ENCODE measurements around the gene SLC35B3.
A peak's percentile ranks its signal among the peaks of the same experiment; 100 is the strongest.
"Not testable (repeated sequence)": the region's sequence is repeated elsewhere in the genome, so short reads cannot be mapped to it uniquely, and the experiment has no call there.

Gene SLC35B3

DNA sequence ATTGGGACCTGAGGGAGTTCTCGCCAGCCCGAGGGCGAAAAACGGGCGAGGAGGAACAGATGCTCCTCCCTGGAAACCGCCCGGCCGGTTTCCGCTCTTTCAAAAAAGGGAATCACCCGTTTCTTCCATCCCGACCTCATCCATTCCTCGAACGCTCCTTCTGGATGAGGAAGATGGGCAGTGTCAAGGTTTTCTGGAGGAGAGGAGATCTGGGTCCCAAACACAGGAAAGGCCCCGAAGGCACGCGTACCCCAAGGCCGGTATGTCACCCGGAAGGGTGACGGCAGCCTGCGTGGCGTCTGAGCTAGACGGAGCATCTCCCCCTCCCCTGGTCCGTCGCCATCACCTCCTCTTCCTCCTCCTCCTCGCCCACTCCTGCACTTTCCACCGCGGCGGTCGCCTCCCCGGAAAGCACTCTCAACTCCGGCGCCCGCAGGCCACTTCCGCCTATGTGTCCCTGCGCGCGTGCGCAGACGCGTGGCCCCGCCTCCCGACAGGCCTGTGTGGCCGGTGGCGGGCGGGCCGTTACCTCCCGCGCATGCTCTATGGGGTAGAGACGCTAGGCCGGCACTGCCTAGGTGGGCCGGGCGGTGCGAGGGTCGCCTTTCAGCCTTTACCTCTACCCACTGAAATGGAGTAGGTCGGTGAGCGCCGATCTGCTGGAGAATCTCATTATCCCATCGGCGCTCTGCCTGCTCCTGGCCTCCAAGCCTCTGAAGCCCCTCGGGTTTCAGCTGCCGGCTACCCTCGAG lies at the start of gene SLC35B3:
Gene SLC35B3, minus strand, starts transcription at position 453 of the 752 bp plus-strand sequence.
- DNase-seq, result peak; percentile 62

DNA sequence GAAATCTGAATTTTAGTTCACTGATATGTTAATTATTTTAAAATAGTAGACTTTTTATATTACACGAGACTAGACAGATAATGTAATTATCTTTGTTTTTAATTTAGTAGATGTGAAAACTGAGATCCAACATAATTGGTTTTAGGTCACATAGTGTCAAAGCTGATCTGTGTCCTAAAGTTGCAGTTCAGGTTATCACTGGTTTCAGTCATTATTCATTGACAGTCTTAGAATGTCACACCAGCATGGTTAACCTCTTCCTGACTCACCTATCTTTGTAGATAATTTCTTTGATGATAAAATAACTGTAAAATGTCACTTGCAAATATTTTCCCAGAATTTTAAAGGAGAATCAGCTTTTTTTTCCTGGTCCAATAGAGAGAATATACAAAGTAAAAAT lies 48.3 kb upstream of the SLC35B3 start:
- no peak for DNase-seq

DNA sequence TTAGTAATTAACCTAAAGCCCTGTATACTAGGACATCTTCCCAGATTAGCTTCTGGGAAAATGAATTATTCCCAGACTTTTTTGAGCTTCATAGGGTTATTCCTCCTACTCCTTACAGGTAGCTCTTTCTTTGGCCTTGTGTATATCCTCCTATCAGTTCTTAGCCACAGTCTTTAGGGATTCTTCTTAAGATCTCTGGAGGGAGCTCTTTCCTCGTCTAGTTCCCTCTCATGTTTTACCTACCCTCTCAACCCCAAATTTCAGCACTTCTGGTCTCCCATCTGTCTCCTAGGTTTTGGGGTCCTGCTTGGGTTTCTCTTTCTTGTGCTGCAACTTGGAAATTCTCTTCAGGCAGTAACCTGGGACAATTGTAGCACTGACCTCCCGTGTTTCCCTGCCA lies 46.4 kb upstream of the SLC35B3 start:
- no peak for DNase-seq

DNA sequence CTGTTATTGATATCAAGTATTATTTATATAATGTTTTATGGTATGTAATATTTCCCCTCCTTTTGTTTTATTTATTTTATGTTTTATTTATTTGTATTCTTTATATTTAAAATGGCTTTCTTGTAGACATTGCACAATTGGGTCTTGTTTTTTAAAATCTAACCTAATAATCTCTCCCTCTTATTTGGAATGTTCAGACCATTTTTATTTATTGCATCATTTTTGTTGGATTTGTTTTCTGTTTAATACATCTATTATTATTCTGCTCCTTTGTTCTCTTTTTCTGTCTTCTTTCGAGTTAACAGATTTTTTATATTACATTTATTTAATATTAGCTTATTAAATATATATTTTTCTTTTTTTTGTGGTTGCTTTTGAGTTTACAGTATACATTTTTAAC lies 43.1 kb upstream of the SLC35B3 start:
- no peak for DNase-seq

DNA sequence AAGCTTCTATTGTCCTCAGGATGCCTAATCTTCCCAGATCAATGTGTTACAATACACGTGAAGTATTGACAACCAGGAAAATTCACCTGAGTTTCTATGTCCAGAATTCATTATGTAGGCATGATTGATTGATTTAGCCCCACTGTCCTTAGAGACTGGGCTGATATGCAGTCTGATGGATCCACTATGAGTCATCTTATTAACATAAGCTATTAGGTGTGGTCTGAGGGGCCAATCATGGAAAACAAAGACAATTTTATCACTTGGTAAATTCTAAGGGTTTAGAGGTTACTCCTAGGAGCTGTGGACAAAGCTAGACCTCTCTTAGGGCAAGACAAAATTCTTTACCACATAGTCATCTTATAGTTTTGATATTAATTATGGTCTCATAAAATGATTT lies 41.3 kb upstream of the SLC35B3 start:
- no peak for DNase-seq

DNA sequence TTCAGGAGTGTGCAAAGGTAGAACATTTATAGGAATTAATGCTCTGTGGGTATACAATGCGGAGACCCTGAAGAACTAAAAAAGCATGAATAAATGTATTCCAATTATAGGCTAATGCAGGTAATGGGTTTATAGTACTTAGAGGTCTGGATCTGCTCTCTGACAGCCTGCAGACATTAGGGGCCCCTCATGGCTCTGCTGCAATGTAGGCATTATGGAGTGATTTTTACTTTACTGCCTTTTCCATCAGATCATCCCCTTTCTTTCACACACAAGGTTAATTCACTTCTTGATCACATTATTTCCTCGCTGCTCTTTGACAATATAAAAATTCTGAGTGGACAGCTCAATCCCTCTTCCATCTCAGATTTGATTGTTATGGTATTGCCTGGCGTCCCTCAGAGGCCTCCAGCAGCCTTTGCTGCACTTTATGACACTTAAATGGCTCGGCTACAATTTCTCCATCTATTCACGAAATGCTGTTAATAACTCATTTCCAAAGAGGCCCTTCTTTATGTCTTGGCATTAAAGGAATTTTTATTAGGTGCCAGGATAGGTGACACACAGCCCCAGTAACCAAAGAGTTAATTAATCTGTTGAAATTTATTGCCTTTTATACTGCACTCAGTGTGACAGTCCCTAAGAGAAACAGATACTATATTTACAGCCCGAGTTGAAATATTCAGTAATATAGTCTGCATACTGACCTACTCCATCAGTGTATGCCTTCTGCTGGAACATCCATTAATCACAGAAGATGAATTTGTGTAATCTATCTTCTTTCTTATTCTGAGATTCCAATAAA lies 33.4 kb upstream of the SLC35B3 start:
- no peak for DNase-seq

DNA sequence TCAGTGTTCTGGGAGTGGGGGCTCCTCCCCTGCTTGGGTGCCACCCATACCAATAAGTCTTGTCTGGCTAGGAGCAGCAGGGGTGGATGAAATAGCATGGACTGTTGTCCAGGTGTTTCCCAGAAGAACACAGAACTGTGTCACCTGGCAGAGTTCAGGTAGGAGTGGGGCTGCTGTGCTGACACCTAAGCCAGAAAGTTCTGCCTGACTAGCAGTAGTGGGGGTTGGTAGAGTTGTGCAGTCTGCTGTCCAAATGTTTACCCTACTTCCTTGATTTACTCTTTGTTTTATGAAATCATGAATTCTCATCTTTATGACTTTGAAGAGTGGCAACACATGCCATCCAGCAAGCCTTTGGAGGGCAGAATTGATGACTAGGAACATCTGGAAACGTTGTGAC lies 27.3 kb upstream of the SLC35B3 start:
- no peak for DNase-seq

DNA sequence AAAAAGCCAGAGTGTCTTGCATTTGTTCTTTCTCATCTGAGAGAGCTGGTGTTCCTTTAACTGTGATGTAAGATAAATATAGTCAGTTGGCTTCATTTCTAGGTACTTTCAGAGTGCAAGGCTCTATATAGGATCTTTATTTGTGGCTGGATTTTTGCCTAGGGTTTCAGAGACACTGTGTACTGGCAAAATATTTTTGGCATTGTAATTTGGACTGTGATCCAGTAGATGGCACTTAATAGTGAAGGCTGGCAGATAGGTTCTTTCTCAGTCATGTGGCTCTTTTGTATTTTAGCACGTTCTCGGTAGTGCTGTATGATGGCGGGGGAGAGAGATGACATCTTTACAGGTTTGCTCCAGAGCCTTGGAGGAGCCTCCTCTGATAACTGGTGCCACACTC lies 26.8 kb upstream of the SLC35B3 start:
- DNase-seq, result no peak

DNA sequence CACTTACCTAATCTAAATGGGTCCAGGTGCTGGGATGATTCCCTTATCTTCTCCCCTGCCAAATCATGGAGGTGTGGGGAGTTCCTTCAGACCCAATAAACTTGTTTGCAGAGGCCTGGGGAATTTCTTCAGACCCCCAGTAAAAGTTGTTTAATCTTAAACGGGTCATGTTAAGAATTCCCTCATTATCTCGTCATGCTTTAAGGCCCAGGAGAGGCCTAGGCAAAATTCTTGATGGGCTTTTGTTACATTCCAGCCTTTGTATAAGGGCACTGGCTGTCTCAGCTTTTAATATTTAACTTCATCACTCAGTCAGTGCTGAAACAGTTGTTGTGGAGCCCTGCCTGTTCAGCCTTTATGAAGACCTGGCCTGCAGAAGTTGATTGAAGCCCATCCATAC lies 11.0 kb upstream of the SLC35B3 start:
- DNase-seq, result no peak

DNA sequence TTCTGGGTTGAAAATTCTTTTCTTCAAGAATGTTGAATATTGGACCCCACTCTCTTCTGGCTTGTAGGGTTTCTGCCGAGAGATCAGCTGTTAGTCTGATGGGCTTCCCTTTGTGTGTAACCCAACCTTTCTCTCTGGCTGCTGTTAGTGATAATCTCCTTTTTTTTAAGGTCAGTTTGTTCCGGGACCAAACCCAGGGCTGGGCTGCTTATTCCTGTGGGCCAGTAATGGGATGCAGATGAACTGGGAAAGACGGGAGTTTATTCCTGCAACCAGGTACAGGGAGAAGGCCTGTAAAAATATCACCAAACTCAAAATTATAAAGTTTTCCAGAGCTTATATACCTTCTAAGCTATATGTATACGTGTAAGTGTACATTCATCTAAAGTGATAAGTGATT lies 10.6 kb upstream of the SLC35B3 start:
- DNase-seq, result not testable (repeated sequence)

DNA sequence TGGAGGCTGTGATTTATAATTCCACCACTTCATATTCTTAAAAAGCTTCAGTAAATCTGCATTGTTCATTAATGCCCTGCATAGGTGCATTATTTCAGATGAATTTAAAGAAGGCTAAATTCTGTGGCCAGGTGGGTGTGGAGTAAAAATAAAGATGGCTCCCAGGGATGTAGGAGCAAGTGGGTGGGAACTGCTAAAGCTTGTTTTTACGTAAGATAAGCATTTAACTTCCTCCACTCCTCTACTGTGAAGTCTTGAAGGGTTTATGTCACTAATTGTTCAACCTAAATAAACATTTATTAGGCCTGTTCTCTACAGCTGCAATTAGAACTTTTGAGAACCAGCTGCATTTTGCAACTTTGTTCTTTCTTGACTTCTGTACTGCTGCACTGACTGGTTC lies 6.8 kb upstream of the SLC35B3 start:
- no peak for DNase-seq

DNA sequence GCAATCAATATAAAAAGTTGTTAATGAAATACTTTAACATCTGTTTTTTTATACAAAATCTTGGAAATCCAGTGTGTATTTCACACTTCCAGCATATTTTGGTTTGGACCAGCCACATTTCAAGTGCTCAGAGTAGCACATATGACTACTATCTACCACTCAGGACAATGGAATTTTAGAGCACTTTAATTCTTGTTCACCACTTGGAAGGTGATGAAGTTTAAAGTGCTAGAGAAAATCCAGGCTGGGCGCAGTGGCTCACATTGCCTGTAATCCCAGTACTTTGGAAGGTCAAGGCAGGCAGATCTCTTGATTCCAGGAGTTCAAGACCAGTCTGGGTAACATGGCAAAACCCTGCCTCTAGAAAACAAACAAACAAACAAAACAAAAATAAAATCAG lies 6.1 kb upstream of the SLC35B3 start:
- DNase-seq, result no peak

DNA sequence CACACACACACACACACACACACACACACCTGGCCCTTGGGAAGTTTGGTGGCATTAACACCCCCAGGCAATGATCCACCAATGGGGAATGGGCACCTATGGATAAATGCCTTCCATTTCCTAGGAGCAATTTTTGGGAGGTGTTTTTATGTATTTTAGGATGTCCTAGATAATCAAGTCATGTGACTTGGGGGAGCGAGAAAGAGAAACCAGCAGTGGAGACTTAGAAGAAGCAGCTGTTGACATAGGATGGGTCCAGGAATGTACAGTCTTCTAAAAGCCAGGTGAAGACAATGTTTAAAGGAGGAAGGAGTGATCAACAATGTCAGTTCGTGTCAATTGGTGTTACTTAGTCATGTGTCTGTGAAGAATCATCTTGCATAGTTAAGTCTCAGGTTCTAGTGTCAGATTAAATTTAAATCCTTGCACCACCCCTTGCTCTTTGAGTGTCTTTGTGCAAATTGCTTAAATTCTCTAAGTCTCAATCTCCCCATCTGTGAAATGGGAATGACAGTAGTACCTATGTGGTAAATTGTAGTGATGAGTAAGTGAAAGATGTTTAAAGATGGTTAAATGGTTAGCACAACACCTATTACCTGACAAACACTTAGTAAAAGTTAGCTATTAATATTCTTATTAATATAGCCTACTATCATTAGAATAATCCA lies 4.4 kb upstream of the SLC35B3 start:
- DNase-seq, result no peak

DNA sequence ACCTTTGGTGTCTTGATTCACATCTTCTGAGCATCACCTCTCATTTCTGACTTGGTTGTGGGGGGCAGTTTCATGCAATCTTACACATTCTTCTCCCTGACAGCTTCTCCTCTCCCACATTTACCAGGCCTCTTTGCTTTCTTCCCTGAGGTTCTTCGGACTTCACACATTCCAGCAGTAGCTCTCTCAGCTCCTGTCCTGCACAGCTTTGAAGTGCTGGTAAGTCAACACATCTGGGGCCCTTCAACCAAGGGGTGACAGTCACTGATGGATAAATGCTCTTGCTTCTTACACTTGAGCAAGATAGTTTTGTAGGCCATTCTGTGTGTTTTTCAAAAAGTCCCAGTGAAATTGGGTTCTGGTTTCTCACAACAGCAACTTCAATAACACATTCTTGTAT lies 2.5 kb upstream of the SLC35B3 start:
- DNase-seq, result no peak

DNA sequence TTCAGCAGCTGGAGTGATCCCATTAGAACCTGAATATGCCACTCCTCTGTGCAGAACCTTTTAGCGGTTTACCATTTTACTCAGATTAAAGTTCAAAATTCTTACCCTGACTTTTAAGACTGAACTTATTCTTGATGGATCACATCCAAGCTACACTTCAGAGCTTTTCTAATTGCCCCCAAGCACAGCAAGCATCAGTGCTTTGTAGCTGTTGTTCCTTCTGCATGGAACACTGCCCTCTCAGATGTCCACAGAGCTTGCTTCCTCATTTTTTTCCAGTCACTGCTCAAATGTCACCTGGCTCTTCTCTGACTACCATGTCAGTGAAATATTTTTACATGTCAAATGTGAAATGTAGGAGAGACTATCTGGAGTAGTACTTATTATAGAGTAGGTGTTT lies 1.6 kb upstream of the SLC35B3 start:
- DNase-seq, result no peak

DNA sequence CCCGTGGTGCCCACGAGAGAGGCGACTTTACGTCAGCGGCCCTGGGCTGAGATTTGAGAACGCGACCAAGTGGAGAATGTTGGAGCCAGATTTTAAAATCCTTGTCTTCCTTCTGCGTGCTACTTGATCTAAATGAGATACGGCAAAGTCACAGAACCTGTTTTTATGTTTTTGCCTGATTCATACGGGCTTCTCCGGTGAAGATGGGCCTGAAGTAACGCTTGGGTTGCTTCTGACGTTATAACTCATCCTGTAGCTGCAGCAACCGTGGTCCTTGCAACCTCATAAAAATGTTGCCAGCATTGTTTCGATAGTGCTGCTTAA lies 462 bp upstream of the SLC35B3 start:
- DNase-seq, result no peak

DNA sequence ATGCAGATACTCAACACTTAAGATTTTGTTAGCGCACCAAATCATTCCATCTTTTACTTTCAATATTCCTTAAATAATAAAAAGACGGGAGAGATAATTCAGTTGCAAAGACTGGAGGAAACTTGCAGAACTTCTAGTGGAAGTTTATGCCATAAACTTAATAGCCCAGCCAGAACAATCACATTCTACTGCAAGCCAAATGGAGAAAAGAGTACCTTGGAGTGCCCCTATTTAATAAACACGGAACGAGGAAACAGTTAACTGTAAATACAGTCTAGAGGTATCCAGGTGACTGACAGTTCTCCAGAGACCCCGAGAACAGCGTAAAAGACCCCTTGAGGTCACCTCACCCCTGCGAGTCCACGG lies 635 bp downstream of the SLC35B3 start:
- DNase-seq, result no peak

DNA sequence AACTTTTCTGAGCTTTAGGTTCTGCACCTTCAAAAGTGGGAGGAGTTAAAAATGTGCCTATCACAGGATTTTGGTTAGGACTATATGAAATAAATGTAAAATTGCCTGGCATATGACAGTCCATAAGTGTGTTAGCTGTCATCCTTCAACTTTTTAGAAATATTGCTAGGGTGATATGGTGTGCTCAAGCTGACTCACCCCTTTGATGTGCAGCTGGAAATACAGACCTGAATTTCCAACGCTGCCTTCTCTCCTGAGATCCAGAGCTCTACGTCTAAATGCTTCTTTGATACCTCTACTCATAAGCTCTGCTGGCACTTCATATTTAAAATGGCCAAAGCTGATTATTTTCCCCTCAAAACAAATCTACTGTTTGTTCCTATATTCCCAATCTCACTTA lies 2.7 kb downstream of the SLC35B3 start:
- DNase-seq, result no peak

DNA sequence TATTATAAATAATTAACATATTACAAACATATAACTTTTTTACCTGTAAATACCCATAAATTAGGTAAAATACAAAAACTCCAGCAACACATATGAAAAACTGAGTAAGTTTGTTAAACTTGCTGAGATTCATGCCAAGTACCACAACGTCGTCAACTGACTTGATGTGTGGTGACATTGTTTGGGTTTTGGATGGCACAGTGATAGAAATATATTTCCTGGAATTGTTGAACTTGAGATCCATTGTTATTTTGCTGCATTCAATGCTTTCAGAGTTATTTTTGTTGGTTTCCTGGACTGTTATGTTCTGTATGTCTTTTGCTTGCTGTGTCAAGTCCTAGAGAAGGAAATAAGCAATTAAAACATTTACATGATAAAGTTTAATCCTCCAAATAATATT lies 5.5 kb downstream of the SLC35B3 start:
- DNase-seq, result no peak

DNA sequence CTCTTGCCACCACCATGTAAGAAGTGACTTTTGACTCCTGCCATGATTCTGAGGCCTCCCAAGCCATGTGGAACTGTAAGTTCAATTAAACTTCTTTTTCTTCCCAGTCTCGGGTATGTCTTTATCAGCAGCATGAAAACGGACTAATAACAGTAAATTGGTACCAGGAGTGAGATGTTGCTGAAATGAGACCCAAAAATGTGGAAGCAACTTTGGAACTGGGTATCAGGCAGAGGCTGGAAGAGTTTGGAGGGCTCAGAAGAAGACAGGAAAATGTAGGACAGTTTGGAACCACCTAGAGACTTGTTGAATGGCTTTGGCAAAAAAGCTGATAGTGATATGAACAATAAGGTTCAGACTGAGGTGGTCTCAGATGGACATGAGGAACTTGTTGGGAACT lies 8.8 kb downstream of the SLC35B3 start:
- DNase-seq, result not testable (repeated sequence)

DNA sequence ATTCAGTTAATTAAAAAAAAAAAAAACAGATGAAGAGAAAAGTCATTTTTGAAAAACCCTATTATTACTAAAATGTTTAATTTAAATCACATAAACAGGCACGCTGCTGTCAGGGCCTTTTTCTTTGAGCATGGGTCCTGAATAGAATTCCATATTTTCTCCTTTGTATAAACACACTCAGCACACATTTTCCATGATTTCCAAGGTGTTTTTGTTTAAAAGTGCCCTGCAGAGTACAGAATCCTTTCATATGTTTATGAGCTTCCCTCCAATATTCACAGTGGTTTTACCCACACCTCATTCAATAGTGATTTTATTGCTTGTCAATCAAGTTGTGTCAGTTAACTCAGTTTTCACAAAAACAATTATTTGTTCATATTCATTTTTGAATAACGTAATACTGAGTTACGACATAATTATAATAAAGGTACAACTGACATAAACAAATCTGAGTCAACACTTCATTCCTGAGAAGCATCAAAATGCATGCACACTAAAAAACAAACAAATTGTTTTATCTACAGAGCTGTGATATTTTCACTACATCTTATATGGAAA lies 15.2 kb downstream of the SLC35B3 start:
- DNase-seq, result no peak

DNA sequence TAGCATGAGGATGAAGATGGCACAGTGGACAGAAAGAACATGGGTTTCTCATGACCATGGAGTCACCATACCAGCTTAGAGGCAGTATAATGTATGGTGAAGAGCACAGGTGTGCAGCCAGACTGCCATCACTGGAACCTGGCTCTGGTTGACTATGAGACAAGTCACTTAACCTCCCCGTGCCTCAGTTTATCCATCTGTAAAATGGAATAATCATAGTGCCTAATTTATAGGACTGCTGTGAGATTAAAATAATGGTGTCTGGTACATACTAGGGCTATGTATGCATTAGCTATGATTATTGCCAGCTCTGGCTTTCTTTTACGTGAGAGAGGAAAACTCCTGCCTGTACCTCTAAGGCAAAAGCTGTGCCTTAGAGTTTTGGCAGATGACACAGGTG lies 19.4 kb downstream of the SLC35B3 start:
- no peak for DNase-seq

DNA sequence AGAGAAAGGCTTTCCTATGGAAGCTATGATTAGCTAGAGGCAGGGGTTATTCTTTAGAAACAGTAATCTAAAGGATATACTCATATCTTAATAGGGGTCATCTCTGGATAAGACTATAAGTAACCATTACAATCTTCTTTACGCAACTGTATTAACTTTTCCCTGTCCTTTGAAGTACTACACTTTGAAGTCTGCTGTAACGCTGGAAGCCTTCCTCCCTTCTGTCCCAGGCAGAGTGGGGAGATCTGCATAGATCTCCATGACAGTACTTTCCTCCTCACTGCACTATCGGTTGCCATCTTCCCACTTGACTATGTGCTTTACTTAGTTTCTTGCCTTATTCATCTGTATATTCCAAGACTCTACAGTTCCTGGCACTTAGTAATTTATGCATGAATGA lies 20.1 kb downstream of the SLC35B3 start:
- no peak for DNase-seq

DNA sequence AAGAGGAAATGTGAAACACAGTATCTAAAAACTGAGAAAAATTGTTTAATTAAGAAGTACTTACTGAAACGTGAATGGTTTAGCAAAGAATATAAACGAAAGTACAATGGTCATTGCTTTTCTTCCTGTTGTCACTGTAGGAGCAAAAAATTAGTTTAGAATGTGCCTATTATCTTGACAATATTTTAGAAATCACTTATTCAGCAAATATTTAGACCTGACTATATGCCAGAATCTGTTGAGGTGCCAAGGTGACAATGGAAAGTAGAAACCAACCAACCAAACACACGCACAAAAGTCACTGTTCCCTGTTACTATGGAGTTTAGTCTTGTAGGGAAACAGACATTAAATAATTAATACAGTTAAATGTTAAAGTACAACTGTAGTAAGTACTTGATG lies 20.5 kb downstream of the SLC35B3 start:
- no peak for DNase-seq
